ENCODE data around the gene SLC22A16.

The SLC22A16 gene

GRCh38 chr6:110434961-110435602, 41.3 kb downstream of the SLC22A16 start:
- FAIRE-seq (no peak), DNase-seq (ENCODE audit: insufficient read length, low spot score) (no peak)
- TF ChIP-seq SPI1 (IDR thresholded peaks at IDR 0.05; ENCODE audit: low read depth, low read length) (no peak), TAF1 (IDR thresholded peaks at IDR 0.05; ENCODE audit: low read depth, low read length) (no peak), POU2F2 (IDR thresholded peaks at IDR 0.05; ENCODE audit: low read depth, low read length) (no peak), PAX5 (IDR thresholded peaks at IDR 0.05; ENCODE audit: insufficient read depth, low read length, severe bottlenecking) (no peak), POLR2A (IDR thresholded peaks at IDR 0.05; ENCODE audit: low read depth, low read length) (no peak)

GRCh38 chr6:110432285-110432900, 44.0 kb downstream of the SLC22A16 start:
- TF ChIP-seq TAF1 (IDR thresholded peaks at IDR 0.05; ENCODE audit: low read depth, low read length): no peak
- TF ChIP-seq POU2F2 (IDR thresholded peaks at IDR 0.05; ENCODE audit: low read depth, low read length): no peak
- DNase-seq (ENCODE audit: insufficient read length, low spot score) (no peak), FAIRE-seq (no peak)

- DNase-seq (ENCODE audit: insufficient read length, low spot score) (no peak), FAIRE-seq (no peak)
- TF ChIP-seq SPI1 (IDR thresholded peaks at IDR 0.05; ENCODE audit: low read depth, low read length) (no peak), TAF1 (IDR thresholded peaks at IDR 0.05; ENCODE audit: low read depth, low read length) (no peak), POLR2AphosphoS5 (IDR thresholded peaks at IDR 0.05; ENCODE audit: low read depth, low read length) (no peak), PAX5 (IDR thresholded peaks at IDR 0.05; ENCODE audit: insufficient read depth, low read length, severe bottlenecking) (no peak), POU2F2 (IDR thresholded peaks at IDR 0.05; ENCODE audit: low read depth, low read length) (no peak), POLR2A (IDR thresholded peaks at IDR 0.05; ENCODE audit: low read depth, low read length) (no peak)
Observed at GRCh38 chr6:110430741-110431140, 45.7 kb downstream of the SLC22A16 start.

- no peak for TF ChIP-seq SPI1 (IDR thresholded peaks at IDR 0.05; ENCODE audit: low read depth, low read length)
- TF ChIP-seq POU2F2 (IDR thresholded peaks at IDR 0.05; ENCODE audit: low read depth, low read length): no peak
- TF ChIP-seq PAX5 (IDR thresholded peaks at IDR 0.05; ENCODE audit: insufficient read depth, low read length, severe bottlenecking): no peak
- no peak for DNase-seq (ENCODE audit: insufficient read length, low spot score)
- FAIRE-seq: no peak
Observed at GRCh38 chr6:110430236-110430635, 46.2 kb downstream of the SLC22A16 start.

- TF ChIP-seq PAX5 (IDR thresholded peaks at IDR 0.05; ENCODE audit: insufficient read depth, low read length, severe bottlenecking) (no peak), POU2F2 (IDR thresholded peaks at IDR 0.05; ENCODE audit: low read depth, low read length) (no peak), SPI1 (IDR thresholded peaks at IDR 0.05; ENCODE audit: low read depth, low read length) (no peak), TAF1 (IDR thresholded peaks at IDR 0.05; ENCODE audit: low read depth, low read length) (no peak), POLR2A (IDR thresholded peaks at IDR 0.05; ENCODE audit: low read depth, low read length) (no peak), POLR2AphosphoS5 (IDR thresholded peaks at IDR 0.05; ENCODE audit: low read depth, low read length) (no peak)
- DNase-seq (ENCODE audit: insufficient read length, low spot score) (no peak), FAIRE-seq (no peak)
Observed at GRCh38 chr6:110428153-110428552, 48.3 kb downstream of the SLC22A16 start.

- DNase-seq (ENCODE audit: insufficient read length, low spot score): no peak
Observed at GRCh38 chr6:110425816-110426215, 50.6 kb downstream of the SLC22A16 start.

GRCh38 chr6:110422444-110422822, 54.0 kb downstream of the SLC22A16 start:
- DNase-seq (ENCODE audit: insufficient read length, low spot score) (no peak), FAIRE-seq (no peak)
- TF ChIP-seq POLR2A (IDR thresholded peaks at IDR 0.05; ENCODE audit: low read depth, low read length): no peak
- TF ChIP-seq POLR2AphosphoS5 (IDR thresholded peaks at IDR 0.05; ENCODE audit: low read depth, low read length): no peak
- no peak for TF ChIP-seq PAX5 (IDR thresholded peaks at IDR 0.05; ENCODE audit: insufficient read depth, low read length, severe bottlenecking)
- no peak for TF ChIP-seq TAF1 (IDR thresholded peaks at IDR 0.05; ENCODE audit: low read depth, low read length)
- TF ChIP-seq SPI1 (IDR thresholded peaks at IDR 0.05; ENCODE audit: low read depth, low read length): no peak
- no peak for TF ChIP-seq POU2F2 (IDR thresholded peaks at IDR 0.05; ENCODE audit: low read depth, low read length)

More at GRCh38 chr6:110425816-110426215, 50.6 kb downstream of the SLC22A16 start:
- TF ChIP-seq SPI1 (IDR thresholded peaks at IDR 0.05; ENCODE audit: low read depth, low read length): no peak
- TF ChIP-seq TAF1 (IDR thresholded peaks at IDR 0.05; ENCODE audit: low read depth, low read length): no peak
- no peak for TF ChIP-seq POLR2AphosphoS5 (IDR thresholded peaks at IDR 0.05; ENCODE audit: low read depth, low read length)
- no peak for TF ChIP-seq POU2F2 (IDR thresholded peaks at IDR 0.05; ENCODE audit: low read depth, low read length)
- no peak for TF ChIP-seq POLR2A (IDR thresholded peaks at IDR 0.05; ENCODE audit: low read depth, low read length)
- TF ChIP-seq PAX5 (IDR thresholded peaks at IDR 0.05; ENCODE audit: insufficient read depth, low read length, severe bottlenecking): no peak
- no peak for FAIRE-seq

GRCh38 chr6:110421749-110422443, 54.5 kb downstream of the SLC22A16 start:
- TF ChIP-seq POLR2A (IDR thresholded peaks at IDR 0.05; ENCODE audit: low read depth, low read length): no peak
- TF ChIP-seq SPI1 (IDR thresholded peaks at IDR 0.05; ENCODE audit: low read depth, low read length): no peak
- TF ChIP-seq TAF1 (IDR thresholded peaks at IDR 0.05; ENCODE audit: low read depth, low read length): no peak
- no peak for TF ChIP-seq PAX5 (IDR thresholded peaks at IDR 0.05; ENCODE audit: insufficient read depth, low read length, severe bottlenecking)
- TF ChIP-seq POLR2AphosphoS5 (IDR thresholded peaks at IDR 0.05; ENCODE audit: low read depth, low read length): no peak
- no peak for TF ChIP-seq POU2F2 (IDR thresholded peaks at IDR 0.05; ENCODE audit: low read depth, low read length)
- DNase-seq (ENCODE audit: insufficient read length, low spot score) (no peak), FAIRE-seq (no peak)

- no peak for FAIRE-seq
- DNase-seq (ENCODE audit: insufficient read length, low spot score): no peak
- TF ChIP-seq POU2F2 (IDR thresholded peaks at IDR 0.05; ENCODE audit: low read depth, low read length): no peak
- no peak for TF ChIP-seq POLR2A (IDR thresholded peaks at IDR 0.05; ENCODE audit: low read depth, low read length)
- TF ChIP-seq POLR2AphosphoS5 (IDR thresholded peaks at IDR 0.05; ENCODE audit: low read depth, low read length): no peak
- TF ChIP-seq SPI1 (IDR thresholded peaks at IDR 0.05; ENCODE audit: low read depth, low read length): no peak
- no peak for TF ChIP-seq TAF1 (IDR thresholded peaks at IDR 0.05; ENCODE audit: low read depth, low read length)
- TF ChIP-seq PAX5 (IDR thresholded peaks at IDR 0.05; ENCODE audit: insufficient read depth, low read length, severe bottlenecking): no peak
Observed at GRCh38 chr6:110419028-110419739, 57.2 kb downstream of the SLC22A16 start.

All from GM12891 (cell line).